Stimulated activated naive CD8-positive, alpha-beta T cell treated with anti-CD3 and anti-CD28 coated beads, Interleukin-15, Interleukin-2, amounts not matched to agents 100 U/mL and 50 U/mL, for 24 hours (primary cell): ENCODE results near the gene LITAF.

ENCODE experiments used
- ATAC-seq: fragments of 150-1000 bp; cut with Tn5 transposase; one replicate; pipeline ENCODE4 v1.10.0; 2021
- DNase-seq: peaks from one replicate; pipeline ENCODE4 v3.0.0; 2021

Gene LITAF

GRCh38 chr16:11550791-11551498, 35.8 kb downstream of the LITAF start:
- ATAC-seq, result no peak
- DNase-seq, result no peak

DNA sequence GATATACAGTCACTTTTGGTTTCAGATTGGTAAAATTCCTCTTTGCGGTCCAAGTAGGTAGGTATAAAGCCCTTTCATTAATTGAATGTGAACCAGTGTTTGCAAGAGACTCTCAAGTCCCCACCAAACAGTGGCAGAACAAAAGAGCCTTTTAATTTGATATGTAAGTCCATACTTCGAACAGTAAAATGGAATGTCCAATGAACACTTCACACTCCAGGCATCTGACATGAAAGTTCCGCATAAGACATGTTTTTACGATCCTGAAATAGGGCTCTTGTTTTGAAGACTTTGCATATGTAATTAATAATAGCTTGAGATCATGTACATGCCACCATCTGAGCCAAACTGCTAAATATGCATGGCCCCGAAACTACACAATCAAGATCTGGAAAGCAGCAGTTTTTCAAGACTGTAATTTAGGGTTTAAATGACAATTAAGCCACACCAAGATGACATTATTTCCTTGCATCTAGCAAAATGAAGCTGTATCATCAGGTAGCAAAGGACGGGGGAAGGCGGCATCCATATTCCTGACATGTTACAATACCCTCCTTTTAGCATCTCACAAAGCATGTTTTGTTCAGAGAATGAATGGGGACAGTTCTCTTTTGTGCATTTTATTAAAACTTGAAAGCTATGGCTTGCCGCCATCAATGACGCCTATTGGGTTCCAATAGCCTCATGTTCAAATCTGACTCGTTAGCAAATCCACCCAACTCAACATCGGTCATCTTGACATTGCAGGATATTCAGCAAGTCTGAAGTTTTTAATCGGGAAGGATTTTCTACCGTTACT, 39.4 kb downstream of the LITAF start:
- DNase-seq, result no peak
- no peak for ATAC-seq

- DNase-seq (no peak), ATAC-seq (no peak)
These were observed 40.1 kb downstream of the LITAF start for GRCh38 chr16:11546608-11547061.

DNA sequence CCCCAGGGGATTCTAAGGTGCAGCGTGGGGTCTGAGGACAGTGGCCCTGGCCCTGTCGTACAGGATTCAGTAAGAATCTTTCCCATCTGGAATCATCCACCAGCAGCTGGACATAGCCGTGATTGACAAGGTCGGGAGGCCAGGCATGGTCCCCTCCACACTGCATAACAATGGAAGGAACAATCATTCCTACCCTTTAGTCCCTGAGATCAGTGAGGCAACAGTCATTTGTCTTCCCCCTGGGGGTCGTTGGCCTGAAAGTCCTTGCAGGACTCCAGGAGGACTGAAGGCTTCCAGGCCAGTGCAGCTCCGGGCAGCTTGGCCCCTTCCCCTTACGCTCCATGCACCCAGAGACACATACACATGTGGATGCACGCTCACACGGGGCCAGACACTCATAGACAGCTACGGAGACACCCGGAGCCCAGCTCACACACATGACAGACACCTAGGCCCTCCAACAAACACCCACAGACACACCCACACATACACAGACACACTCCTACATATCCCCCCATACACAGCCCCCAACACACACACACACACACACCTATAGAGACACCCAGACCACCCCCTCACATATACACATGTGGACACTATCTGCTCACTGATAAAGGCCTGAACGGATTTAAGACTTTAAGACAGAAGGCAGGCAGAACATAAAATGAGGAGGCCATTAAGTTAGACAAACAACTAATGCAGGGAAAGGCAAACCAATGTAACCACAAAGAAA, 42.9 kb downstream of the LITAF start:
- ATAC-seq (no peak), DNase-seq (no peak)

DNA sequence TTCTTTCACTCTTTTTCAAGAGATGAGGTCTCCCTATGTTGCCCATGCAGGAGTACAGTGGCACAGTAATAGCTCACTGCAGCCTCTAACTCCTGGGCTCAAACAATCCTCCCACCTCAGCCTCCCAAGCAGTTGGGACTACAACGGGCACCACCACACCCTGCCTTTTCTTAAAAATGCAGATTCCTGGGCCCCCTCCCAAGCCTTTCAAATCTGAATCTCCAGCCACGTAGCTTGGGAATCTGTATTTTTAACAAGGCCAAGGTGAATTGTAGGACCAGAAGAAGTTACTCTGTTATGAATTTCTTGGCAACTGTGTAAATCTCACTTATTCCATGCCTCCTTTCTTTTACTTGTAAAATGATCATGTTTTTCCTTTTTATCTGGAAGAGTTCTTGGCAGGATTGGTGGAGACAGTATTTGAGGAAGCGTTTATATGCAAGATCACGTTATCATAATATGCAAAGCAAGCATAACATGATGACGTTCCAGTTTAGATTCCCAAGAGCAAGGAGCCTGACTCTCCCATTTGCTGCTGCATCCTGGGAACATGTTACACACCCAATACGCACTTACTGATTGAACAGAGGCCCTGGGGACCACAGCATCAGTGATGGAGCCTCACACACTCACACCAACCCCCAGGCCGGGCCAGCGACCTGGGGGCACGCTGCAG, 44.5 kb downstream of the LITAF start:
- no peak for ATAC-seq
- DNase-seq, result no peak

- no peak for DNase-seq
- ATAC-seq, result no peak
These were observed 47.1 kb downstream of the LITAF start for GRCh38 chr16:11539641-11540050.

- ATAC-seq (no peak), DNase-seq (no peak)
These were observed 47.8 kb downstream of the LITAF start for GRCh38 chr16:11538880-11539279.

DNA sequence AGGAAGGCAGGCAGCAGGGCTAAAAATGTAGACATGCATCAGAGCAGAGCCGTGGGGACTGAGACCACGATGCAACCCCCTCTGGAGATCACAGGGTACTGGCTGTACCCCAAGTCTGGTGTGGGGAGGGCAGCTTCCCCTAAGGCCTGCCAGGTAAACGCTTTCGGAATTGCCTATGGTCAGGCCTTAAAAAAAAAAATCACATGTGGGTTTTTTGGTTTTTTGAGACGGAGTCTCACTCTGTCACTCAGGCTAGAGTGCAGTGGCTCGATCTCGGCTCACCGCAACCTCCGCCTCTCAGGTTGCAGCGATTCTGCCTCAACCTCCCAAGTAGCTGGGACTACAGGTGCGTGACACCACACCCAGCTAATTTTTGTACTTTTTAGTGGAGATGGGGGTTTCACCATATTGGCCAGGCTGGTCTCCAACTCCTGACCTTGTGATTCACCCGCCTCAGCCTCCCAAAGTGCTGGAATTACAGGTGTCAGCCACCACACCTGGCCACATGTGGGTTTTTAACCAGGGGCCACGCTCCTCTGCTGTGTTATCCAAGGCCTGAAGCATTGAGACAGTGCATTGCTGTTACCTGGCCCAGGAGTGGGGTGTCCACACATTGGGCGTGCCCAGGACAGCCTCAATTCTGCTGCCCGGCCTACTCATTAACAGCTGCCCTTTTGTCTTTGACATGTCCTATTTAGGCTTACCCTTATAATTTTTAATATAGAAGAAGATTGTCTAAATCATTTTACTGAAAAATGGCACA, 50.4 kb downstream of the LITAF start:
- no peak for ATAC-seq

GRCh38 chr16:11535494-11535893, 51.2 kb downstream of the LITAF start:
- no peak for ATAC-seq
- DNase-seq, result no peak

More for the DNA sequence above, 50.4 kb downstream of the LITAF start:
- no peak for DNase-seq

DNA sequence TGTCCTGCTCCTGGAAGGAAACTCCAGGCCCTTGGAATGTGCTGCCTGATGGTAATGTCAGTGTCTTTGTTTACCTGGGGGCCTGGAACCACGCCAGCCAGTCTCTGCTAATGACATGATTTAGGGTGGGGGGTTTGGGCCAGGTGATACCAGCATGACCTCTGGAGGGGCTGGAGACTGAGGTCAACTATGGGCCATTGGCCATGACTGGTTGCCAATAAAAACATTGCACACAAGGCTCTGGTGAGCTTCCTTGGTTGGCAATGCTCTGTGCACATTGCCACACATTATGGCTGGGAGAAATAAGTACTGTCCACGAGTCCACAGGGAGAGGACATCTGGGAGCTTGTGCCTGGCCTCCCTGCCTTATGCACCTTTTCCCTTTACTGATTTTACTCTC, 52.5 kb downstream of the LITAF start:
- no peak for ATAC-seq
- no peak for DNase-seq

GRCh38 chr16:11533588-11533987, 53.1 kb downstream of the LITAF start:
- no peak for ATAC-seq
- no peak for DNase-seq

DNA sequence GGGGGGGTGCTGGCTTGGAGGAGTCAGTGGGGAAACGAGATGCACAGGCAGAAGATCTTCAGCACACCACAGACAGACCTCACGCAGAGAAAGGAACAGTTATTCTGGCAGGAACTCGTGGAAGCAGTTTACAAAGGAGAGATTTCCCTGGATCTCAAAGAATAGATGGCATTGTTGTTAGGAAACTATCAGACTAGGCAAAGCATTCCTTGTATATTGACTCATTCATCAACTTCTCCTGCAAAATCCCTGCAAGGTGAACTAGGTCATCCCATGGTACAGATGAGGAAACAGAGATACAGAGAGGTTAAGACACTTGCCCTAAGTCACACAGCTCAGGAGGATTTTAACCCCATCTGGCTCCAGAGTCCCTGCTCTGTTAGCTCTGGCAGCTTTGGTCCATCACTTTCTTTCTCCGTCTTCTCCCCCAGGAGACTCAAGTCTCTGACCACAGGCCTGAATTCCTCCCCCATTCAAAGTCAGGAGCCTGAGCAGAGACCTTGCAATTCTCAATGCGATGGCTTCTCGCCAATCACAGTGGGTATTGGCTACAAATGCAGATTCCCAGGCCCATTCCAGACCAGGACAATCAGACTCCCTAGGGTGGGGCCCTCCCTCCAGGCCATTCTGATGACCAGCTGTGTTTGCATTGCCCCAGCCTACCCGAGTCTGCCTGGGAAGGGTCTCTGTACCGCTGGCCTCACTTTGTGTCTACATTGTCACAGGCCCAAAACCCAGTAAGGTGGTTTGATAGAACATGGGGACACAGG, 56.4 kb downstream of the LITAF start:
- DNase-seq, result no peak
- ATAC-seq, result no peak

GRCh38 chr16:11529285-11529684, 57.4 kb downstream of the LITAF start:
- ATAC-seq (no peak), DNase-seq (no peak)

DNA sequence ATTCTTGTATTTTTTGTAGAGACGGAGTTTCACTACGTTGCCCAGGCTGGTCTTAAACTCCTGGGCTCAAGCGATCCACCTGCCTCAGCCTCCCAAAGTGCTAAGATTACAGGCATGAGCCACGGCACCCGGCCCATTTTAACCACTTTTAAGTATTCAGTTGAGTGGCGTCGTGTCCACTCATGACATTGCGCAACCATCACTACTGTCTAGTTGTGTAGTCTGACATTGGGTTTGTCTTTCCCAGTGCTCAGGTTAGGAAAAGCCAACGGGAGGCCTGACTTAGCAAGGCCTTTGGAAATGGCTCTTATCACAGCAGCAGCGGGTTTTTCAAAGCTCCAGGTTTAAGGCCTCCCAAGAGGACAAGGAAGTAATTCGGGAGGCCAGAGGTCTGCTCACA, 58.7 kb downstream of the LITAF start:
- ATAC-seq (no peak), DNase-seq (no peak)

DNA sequence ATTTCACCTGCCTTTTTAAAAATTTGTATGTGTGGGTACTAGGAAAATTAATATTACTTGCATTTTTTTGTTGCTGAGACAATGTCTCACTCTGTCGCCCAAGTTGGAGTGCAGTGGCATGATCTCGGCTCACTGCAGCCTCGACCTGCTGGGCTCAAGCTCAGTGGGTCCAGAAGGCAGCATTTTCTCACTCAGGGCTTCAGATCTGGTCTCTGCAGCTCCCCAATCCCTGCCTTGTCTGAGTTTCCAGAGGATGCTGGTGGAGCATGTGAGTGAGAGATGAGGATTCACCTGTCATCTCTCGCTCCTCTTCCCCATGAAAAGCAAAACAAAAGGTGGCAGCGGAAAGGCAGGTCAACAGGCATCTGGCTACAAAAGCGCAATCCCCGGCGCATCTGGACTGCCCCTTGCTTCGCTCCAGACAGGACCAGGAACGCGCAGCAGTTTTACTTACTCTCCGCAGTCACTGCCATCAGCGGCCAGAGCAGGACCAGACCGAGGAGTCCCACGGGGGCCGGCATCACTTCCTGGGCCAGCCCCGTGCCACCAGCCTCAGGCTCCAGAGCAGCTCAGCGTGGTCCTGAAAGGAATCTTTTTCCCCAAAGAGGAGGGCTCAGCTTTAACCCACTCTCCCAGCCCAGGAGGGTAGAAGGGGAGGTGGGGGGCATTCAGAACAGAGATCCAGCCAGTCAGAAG, 59.9 kb downstream of the LITAF start:
- ATAC-seq, result no peak

DNA sequence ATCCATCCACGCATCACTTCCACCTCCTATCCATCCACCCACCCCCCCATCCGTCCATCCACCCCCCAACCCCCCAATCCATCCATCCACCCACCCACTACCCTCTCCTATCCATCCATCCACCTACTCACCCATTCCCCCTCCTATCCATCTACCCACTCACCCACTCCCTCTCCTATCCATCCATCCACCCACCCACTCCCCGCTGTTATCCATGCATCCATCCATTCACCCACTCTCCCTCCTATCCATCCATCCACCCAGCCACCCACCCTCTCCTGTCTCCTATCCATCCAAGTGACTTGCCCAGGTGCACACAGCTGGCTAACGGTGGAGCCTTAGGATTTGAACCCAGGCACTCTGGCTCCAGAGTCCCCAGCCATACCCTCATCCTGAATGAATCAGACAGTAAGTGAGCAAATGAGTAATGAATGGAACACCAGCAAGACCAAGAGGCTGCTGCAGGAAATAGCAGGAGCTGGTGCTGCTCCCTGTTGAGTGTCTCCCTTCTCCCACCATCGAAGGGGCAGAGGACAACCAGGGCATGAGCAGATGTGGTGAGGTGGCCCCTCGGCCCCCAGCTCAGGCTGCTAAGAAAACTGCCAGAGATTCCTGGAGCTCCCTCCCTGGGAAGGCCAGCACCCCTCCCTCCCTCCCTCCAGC, 62.5 kb downstream of the LITAF start:
- no peak for DNase-seq
- ATAC-seq, result no peak

More for the DNA sequence above, 59.9 kb downstream of the LITAF start:
- no peak for DNase-seq

DNA sequence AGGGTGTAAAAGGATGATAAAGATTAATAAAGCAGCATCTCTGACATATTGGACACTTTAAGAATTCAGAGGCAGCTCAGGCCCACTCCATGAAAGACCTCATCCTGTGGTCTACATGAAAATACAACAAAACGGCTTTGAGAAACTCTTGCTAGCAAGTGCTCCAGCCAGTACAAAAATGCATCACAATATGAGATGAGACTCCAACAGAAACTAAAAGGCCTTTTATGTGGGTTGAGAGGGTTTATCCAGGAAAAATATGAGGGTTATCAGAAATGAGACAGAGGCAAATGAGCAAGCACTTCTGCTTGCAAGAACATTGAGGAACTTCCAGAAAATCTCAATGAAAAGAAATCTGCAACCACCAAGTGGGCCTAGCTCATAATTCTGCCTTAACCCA, 65.7 kb downstream of the LITAF start:
- ATAC-seq, result no peak
- DNase-seq, result no peak

DNA sequence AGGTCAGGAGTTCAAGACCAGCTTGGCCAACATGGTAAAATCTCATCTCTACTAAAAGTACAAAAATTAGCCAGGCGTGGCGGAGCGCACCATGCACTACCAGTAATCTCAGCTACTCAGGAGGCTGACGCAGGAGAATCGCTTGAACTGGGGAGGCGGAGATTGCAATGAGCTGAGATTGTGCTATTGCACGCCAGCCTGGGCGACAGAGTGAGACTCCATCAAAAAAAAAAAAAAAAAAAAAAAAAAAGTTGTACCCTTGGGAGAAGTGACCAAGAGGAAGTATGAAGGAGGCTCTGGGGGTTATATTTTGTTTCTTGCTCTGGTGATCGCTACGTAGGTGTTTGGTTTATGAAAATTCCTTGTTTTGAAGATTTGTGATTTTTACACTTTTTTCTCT, 66.3 kb downstream of the LITAF start:
- DNase-seq, result no peak
- ATAC-seq, result no peak

- no peak for DNase-seq
- ATAC-seq, result no peak
These were observed 68.8 kb downstream of the LITAF start for GRCh38 chr16:11517961-11518360.
